ENCODE data around the gene SPATA46.

The SPATA46 gene

GRCh38 chr1:162369571-162369970 is 7.1 kb downstream of the SPATA46 start:
- H3K4me3 ChIP-seq (replicated peaks; ENCODE audit: low read depth, low read length): no peak overlapping the region
- DNase-seq (ENCODE audit: extremely low read depth, low read depth): no peak
- no peak for TF ChIP-seq CTCF (IDR thresholded peaks at IDR 0.05; ENCODE audit: low read depth, low read length, missing control alignments)

- TF ChIP-seq CTCF (IDR thresholded peaks at IDR 0.05; ENCODE audit: low read depth, low read length, missing control alignments): no peak
- no peak overlapping the region for H3K4me3 ChIP-seq (replicated peaks; ENCODE audit: low read depth, low read length)
- DNase-seq (ENCODE audit: extremely low read depth, low read depth): no peak
Observed at GRCh38 chr1:162368451-162368850, 8.2 kb downstream of the SPATA46 start.

- no peak for TF ChIP-seq CTCF (IDR thresholded peaks at IDR 0.05; ENCODE audit: low read depth, low read length, missing control alignments)
- DNase-seq (ENCODE audit: extremely low read depth, low read depth): no peak
- H3K4me3 ChIP-seq (replicated peaks; ENCODE audit: low read depth, low read length): no peak overlapping the region
Observed at GRCh38 chr1:162367772-162368171, 8.9 kb downstream of the SPATA46 start.

- TF ChIP-seq CTCF (IDR thresholded peaks at IDR 0.05; ENCODE audit: low read depth, low read length, missing control alignments): no peak
- H3K4me3 ChIP-seq (replicated peaks; ENCODE audit: low read depth, low read length): peak overlapping the region; percentile 44
- no peak for DNase-seq (ENCODE audit: extremely low read depth, low read depth)
Observed at GRCh38 chr1:162367073-162367472, 9.6 kb downstream of the SPATA46 start.

GRCh38 chr1:162366671-162367070 is 10.0 kb downstream of the SPATA46 start:
- H3K4me3 ChIP-seq (replicated peaks; ENCODE audit: low read depth, low read length): peak overlapping the region; percentile 44
- no peak for DNase-seq (ENCODE audit: extremely low read depth, low read depth)
- TF ChIP-seq CTCF (IDR thresholded peaks at IDR 0.05; ENCODE audit: low read depth, low read length, missing control alignments): no peak

- no peak for TF ChIP-seq CTCF (IDR thresholded peaks at IDR 0.05; ENCODE audit: low read depth, low read length, missing control alignments)
- no peak overlapping the region for H3K4me3 ChIP-seq (replicated peaks; ENCODE audit: low read depth, low read length)
- no peak for DNase-seq (ENCODE audit: extremely low read depth, low read depth)
Observed at GRCh38 chr1:162366149-162366548, 10.5 kb downstream of the SPATA46 start.

- DNase-seq (ENCODE audit: extremely low read depth, low read depth): no peak
- no peak overlapping the region for H3K4me3 ChIP-seq (replicated peaks; ENCODE audit: low read depth, low read length)
- TF ChIP-seq CTCF (IDR thresholded peaks at IDR 0.05; ENCODE audit: low read depth, low read length, missing control alignments): no peak
Observed at GRCh38 chr1:162365284-162366020, 11.2 kb downstream of the SPATA46 start.

Data from HFF-Myc (cell line).